Measurements from ENCODE around the gene ARMC6.

ARMC6 gene

GRCh38 chr19:19054315-19054938 lies 21.0 kb downstream of the ARMC6 start:
- DNase-seq (ENCODE audit: low read depth), result no peak

- DNase-seq (ENCODE audit: low read depth), result no peak
Observed at GRCh38 chr19:19054939-19055440, 21.6 kb downstream of the ARMC6 start.

- no peak for DNase-seq (ENCODE audit: low read depth)
Observed at GRCh38 chr19:19055701-19056100, 22.3 kb downstream of the ARMC6 start.

GRCh38 chr19:19056636-19057275 lies 23.4 kb downstream of the ARMC6 start:
- no peak for DNase-seq (ENCODE audit: low read depth)

- DNase-seq (ENCODE audit: low read depth), result no peak
Observed at GRCh38 chr19:19057317-19057716, 23.9 kb downstream of the ARMC6 start.

GRCh38 chr19:19057720-19058119 lies 24.3 kb downstream of the ARMC6 start:
- DNase-seq (ENCODE audit: low read depth), result no peak

GRCh38 chr19:19059018-19059836 lies 25.8 kb downstream of the ARMC6 start:
- DNase-seq (ENCODE audit: low read depth), result no peak

- DNase-seq (ENCODE audit: low read depth), result no peak
Observed at GRCh38 chr19:19059837-19060611, 26.6 kb downstream of the ARMC6 start.

GRCh38 chr19:19061506-19061905 lies 28.1 kb downstream of the ARMC6 start:
- DNase-seq (ENCODE audit: low read depth), result no peak

GRCh38 chr19:19062454-19063182 lies 29.2 kb downstream of the ARMC6 start:
- no peak for DNase-seq (ENCODE audit: low read depth)

GRCh38 chr19:19063183-19064097 lies 30.0 kb downstream of the ARMC6 start, which contains the start of gene SLC25A42:
SLC25A42 (plus strand) TSS chr19:19063994; CDS start chr19:19096125, 32,131 bp downstream.
- DNase-seq (ENCODE audit: low read depth), result peak; percentile 95

GRCh38 chr19:19064098-19064722 lies 30.8 kb downstream of the ARMC6 start:
- no peak for DNase-seq (ENCODE audit: low read depth)

- no peak for DNase-seq (ENCODE audit: low read depth)
Observed at GRCh38 chr19:19064811-19065745, 31.7 kb downstream of the ARMC6 start.

- no peak for DNase-seq (ENCODE audit: low read depth)
Observed at GRCh38 chr19:19067276-19068072, 34.1 kb downstream of the ARMC6 start.

- DNase-seq (ENCODE audit: low read depth), result no peak
Observed at GRCh38 chr19:19068659-19069654, 35.6 kb downstream of the ARMC6 start.

GRCh38 chr19:19071897-19072296 lies 38.5 kb downstream of the ARMC6 start:
- DNase-seq (ENCODE audit: low read depth), result no peak

All from stimulated activated CD8-positive, alpha-beta memory T cell treated with anti-CD3 and anti-CD28 coated beads, Interleukin-12 subunit alpha, Interleukin-12 subunit beta, amount 100 ng/mL, for 1 hour (primary cell).